Endothelial cell of umbilical vein (primary cell): ENCODE measurements around the gene GSE1.

ENCODE experiments used
- EZH2 ChIP-seq: IDR thresholded peaks from 2 replicates; pipeline ENCODE4 v1.6.1; 2012; ENCODE audit warnings: borderline replicate concordance, low read depth, mild to moderate bottlenecking, moderate library complexity, low read length, inconsistent platforms; ENCODE audit not compliant: severe bottlenecking
- FOS ChIP-seq: IDR thresholded peaks from 2 replicates; pipeline ENCODE4 v1.6.1; 2011; ENCODE audit warnings: mild to moderate bottlenecking, low read length, moderate library complexity, borderline replicate concordance; ENCODE audit not compliant: insufficient read depth
- GATA2 ChIP-seq: IDR thresholded peaks from 2 replicates; pipeline ENCODE4 v1.7.0; 2011; ENCODE audit warnings: low read depth, mild to moderate bottlenecking, moderate library complexity, mixed read lengths, low read length; ENCODE audit not compliant: insufficient read length, insufficient read depth
- JUN ChIP-seq: IDR thresholded peaks from 2 replicates; pipeline ENCODE4 v1.6.1; 2011; ENCODE audit warnings: borderline replicate concordance, low read depth; ENCODE audit not compliant: insufficient read length, insufficient read depth
- MAX ChIP-seq: IDR thresholded peaks from 2 replicates; pipeline ENCODE4 v1.6.1; 2011; ENCODE audit not compliant: insufficient read depth, insufficient read length
- MYC ChIP-seq: IDR thresholded peaks from one replicate; pipeline ENCODE4 v1.6.1; 2011; ENCODE audit warnings: mild to moderate bottlenecking, low read depth, low read length
- POLR2A ChIP-seq: IDR thresholded peaks from 2 replicates; pipeline ENCODE4 v1.6.1; 2012; ENCODE audit warnings: low read depth, mild to moderate bottlenecking, control low read depth, low read length
- POLR2AphosphoS5 ChIP-seq: IDR thresholded peaks from 2 replicates; pipeline ENCODE4 v1.6.1; 2012; ENCODE audit warnings: low read depth, mild to moderate bottlenecking, control low read depth, low read length, moderate library complexity; ENCODE audit not compliant: insufficient read depth
- TF ChIP-seq, protein P1 (sequence below), 2 donors: IDR thresholded peaks; 1 replicate in 1 of 2; 2 replicates in 1 of 2; pipeline ENCODE4 v1.5.1; 2011; ENCODE audit warnings: low read length in 2 of 2, mild to moderate bottlenecking in 2 of 2, moderate library complexity in 2 of 2, control low read depth in 1 of 2, inconsistent platforms in 1 of 2, low read depth in 1 of 2; ENCODE audit not compliant: insufficient read depth in 1 of 2; ENCODE audit errors: extremely low read depth in 1 of 2

- TF ChIP-seq, protein P1, sequence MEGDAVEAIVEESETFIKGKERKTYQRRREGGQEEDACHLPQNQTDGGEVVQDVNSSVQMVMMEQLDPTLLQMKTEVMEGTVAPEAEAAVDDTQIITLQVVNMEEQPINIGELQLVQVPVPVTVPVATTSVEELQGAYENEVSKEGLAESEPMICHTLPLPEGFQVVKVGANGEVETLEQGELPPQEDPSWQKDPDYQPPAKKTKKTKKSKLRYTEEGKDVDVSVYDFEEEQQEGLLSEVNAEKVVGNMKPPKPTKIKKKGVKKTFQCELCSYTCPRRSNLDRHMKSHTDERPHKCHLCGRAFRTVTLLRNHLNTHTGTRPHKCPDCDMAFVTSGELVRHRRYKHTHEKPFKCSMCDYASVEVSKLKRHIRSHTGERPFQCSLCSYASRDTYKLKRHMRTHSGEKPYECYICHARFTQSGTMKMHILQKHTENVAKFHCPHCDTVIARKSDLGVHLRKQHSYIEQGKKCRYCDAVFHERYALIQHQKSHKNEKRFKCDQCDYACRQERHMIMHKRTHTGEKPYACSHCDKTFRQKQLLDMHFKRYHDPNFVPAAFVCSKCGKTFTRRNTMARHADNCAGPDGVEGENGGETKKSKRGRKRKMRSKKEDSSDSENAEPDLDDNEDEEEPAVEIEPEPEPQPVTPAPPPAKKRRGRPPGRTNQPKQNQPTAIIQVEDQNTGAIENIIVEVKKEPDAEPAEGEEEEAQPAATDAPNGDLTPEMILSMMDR (IDR thresholded peaks at IDR 0.05; ENCODE audit: extremely low read depth in 1 of 2, insufficient read depth in 1 of 2, low read depth in 1 of 2, low read length in 2 of 2) = no peak
- TF ChIP-seq MYC = no peak
- no peak for TF ChIP-seq POLR2AphosphoS5
- TF ChIP-seq POLR2A = no peak
- no peak for TF ChIP-seq MAX
- no peak for TF ChIP-seq EZH2
- no peak for TF ChIP-seq FOS
- no peak for TF ChIP-seq JUN
- TF ChIP-seq GATA2 = no peak
Measured at GRCh38 chr16:85656351-85657266, 43.5 kb downstream of the GSE1 start.
